Mucosa of rectum (tissue), 2 donors: ENCODE measurements around the gene USP19.
A peak's percentile ranks its signal among the peaks of the same experiment; 100 is the strongest.

Experiments used
- H3K27ac ChIP-seq, 2 donors: one replicate each; pipeline ENCODE4 v1.7.0; 2013; ENCODE audit warnings: inconsistent platforms in 2 of 2, low read depth in 2 of 2, low read length in 2 of 2
- H3K27me3 ChIP-seq, 2 donors: one replicate each; pipeline ENCODE4 v1.7.0; 2013; ENCODE audit warnings: low read length in 2 of 2; ENCODE audit not compliant: control insufficient read depth in 2 of 2, insufficient read depth in 2 of 2
- H3K36me3 ChIP-seq, 2 donors: one replicate each; pipeline ENCODE4 v1.7.0; 2013; ENCODE audit warnings: low read length in 2 of 2; ENCODE audit not compliant: control insufficient read depth in 2 of 2, insufficient read depth in 2 of 2
- H3K4me1 ChIP-seq, 2 donors: one replicate each; pipeline ENCODE4 v1.7.0; 2013; ENCODE audit warnings: low read length in 2 of 2, mild to moderate bottlenecking in 1 of 2; ENCODE audit not compliant: control insufficient read depth in 2 of 2, insufficient read depth in 2 of 2
- H3K4me3 ChIP-seq, 2 donors: one replicate each; pipeline ENCODE4 v1.7.0; 2013; ENCODE audit warnings: low read length in 2 of 2
- H3K9ac ChIP-seq, 2 donors: one replicate each; pipeline ENCODE4 v1.7.0; 2013; ENCODE audit warnings: low read length in 2 of 2, low read depth in 1 of 2, mild to moderate bottlenecking in 1 of 2
- H3K9me3 ChIP-seq, 2 donors: one replicate each; pipeline ENCODE4 v1.7.0; 2013; ENCODE audit warnings: low read length in 2 of 2; ENCODE audit not compliant: control insufficient read depth in 2 of 2
- donor health status: healthy.
- donor health status: Normal muscosa, but diverticular disease.

USP19 gene

DNA sequence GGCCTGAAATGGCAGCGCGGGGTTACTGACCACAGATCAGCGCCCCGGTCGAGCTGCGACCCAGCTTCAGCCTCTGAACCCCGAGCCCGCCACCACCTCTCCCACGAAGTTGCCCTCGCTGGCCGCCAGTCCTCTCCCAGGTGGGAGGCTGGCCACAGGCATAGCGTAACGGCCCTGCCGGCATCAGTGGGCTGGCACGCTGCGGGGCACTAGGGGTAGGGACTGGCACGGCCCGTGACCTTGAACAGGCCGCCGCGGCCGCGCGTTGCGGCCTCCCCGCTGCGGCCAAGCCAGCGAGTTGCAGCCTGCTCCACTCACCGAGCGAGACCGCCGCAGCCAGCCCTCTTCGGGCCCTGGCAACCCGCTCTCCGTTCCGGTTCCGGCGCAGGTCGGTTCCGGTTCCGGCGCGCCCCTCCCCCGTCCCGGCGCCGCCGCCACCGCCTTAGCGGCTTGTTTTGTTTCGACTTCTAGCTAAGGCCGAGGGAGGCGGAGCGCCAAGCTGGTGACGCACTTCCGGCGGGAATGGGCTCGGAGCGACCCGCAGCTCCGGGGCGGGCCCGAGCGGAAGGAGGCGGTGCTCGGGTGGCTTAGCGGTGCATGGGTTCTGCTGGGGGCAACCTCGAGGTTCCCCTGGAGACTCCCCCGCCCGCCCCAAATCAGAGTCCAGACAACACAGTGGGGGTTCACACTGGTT, at the start of gene USP19:
Gene USP19, minus strand, starts transcription at position 386 of the 694 bp plus-strand sequence. CDS start 1,678 bp downstream, outside the sequence.
- H3K27ac ChIP-seq, result peak within 1 kb of the TSS; percentile 93 to 96
- peak within 1 kb of the TSS; percentile 92 to 99 for H3K9ac ChIP-seq
- peaks cover 34 to 56% of the 10 kb centered on the region in 2 donors for H3K36me3 ChIP-seq
- H3K4me1 ChIP-seq, result peaks cover 9 to 10% of the 10 kb centered on the region in 2 donors
- H3K27me3 ChIP-seq, result no peaks in the 10 kb centered on the region
- H3K4me3 ChIP-seq, result peak within 1 kb of the TSS; percentile 85 to 89
- H3K9me3 ChIP-seq, result no peaks in the 10 kb centered on the region

DNA sequence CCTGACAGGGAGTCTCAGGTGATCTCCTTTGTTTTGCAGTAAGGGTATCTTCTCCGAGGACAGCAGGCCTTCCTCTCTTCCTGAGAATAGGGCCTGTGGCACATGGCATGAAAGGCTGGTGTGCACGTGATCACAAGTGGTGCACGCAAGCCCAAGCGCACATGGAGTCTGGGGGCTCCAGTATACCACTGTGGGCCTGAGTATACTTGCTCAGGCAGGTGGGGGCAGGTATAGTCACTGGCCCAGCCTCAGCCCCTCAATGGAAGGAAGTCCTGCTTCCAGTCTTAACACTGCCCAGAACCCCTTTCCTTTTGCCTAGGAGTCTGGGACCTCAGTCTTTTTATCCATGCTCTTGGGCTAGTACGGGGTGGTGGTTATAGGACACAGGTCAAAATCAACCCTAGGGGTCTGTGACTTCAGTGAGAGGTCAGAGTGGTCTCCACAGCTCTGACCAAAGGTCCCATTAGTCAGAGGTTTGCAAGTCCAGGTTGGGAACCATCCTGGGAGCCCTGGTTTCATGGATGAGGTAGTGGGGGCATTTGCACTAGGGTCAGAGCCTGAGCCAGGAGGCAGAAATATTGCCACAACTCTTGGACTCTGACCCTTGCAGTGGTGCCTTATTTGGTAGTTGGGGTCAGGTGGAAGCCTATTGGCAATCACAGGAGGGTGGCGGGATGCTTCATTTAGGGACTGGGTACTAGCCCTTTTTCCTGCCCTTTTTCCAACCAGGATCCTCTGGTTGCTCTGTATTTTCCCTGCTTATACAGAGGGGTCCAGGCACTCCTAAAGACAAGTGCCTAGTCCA, 46.3 kb upstream of the USP19 start:
- Histone ChIP-seq H3K27ac (peak overlapping the region; percentile 70 to 75), H3K27me3 (no peaks in the 10 kb centered on the region), H3K4me3 (peak overlapping the region; percentile 81 to 89), H3K9ac (no peak overlapping the region), H3K36me3 (peaks cover 14 to 17% of the 10 kb centered on the region in 2 donors), H3K4me1 (peaks cover 12 to 23% of the 10 kb centered on the region in 2 donors), H3K9me3 (no peaks in the 10 kb centered on the region)

DNA sequence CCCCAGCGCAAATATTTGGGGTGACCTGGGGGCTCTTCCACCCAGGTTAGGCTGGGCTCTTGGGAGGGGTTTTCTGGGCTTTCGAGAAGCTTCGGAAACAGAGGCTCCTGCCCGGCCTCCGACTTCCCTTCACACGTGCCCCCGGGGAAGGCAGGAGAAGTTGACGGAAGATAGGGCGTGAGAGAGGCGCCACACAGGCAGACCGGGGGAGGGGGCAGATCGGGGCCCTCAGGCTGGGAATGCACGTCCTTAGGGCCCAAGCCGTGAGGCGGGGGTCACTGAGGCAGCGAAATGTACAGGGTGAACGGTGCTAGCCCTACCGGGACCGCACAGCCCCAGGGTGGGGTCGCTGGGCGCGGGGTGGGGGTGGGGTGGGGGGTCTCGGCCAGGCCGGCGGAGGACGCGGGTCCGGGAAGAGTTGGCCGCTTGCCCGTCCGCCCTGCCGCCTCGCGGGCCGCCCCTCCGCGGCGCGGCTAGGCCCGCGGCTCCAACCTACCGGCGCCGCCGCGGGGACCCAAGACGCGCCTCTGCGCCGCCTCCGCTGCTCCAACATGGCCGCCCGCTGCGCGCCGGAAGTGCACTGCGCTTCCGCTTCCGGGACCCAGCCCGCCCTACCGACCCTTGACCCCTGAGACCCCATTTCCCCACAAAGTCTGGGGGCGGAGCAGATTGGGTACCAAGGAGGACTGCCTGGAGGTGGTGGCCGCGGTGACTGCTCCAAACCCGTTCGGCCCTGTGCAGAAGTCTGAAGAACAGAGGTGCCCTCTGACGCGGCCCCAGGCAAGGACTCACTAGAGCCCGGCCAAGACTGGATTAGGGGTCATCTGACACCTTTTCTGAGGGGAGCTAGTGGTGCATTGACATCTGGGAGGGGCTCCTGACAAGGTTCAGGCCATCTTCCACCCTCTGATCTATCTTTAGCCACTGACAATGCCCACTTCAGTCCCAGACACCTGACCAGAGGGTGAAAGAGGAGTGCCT, 45.4 kb upstream of the USP19 start, which contains the start of gene CCDC71:
Gene CCDC71, minus strand, starts transcription at position 561 of the 981 bp plus-strand sequence. CDS start 2,123 bp downstream, outside the sequence.
- H3K27me3 ChIP-seq, result no peaks in the 10 kb centered on the region
- peaks cover 14 to 17% of the 10 kb centered on the region in 2 donors for H3K36me3 ChIP-seq
- no peaks in the 10 kb centered on the region for H3K9me3 ChIP-seq
- H3K4me1 ChIP-seq, result peaks cover 12 to 22% of the 10 kb centered on the region in 2 donors
- peak within 1 kb of the TSS; percentile 81 to 89 for H3K4me3 ChIP-seq
- H3K9ac ChIP-seq, result peak within 1 kb of the TSS; percentile 72 to 75
- H3K27ac ChIP-seq, result peak within 1 kb of the TSS; percentile 70 to 75

DNA sequence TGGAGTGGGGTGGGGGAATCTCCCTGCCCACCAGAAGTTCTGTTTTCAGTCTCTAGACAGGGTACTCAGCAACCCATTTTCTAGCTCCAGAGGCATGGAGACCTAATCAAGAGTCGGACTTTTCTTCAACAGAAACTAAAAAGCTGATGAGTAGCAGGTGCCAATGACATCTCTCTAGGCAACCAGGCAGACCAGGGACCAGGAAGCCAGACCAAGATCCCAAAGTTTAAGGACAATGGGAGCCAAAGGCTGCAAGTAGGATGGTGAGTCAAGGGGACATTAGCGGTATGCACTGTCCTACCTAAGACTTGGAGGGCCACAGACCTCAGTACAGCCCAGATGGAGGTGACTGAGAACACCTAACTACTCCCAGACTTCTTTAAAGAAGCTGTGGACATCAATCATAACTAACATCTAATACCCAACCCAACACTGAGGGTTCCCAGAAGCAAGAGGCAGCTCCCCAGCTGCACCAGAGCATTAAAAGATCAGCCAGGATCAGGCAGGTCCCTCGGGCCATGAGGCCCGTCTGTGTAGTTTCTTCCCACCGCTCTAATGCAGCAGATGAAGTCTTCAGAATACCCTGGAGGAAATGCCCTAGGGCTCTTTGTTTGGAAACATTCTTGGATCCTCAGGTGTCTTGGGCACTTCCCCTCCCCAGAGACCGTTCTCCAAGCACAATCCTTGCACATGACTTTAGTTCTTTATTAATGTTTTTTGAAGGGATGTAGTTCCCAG, 44.5 kb upstream of the USP19 start:
- H3K9ac ChIP-seq, result peak overlapping the region; percentile 72 to 75
- no peaks in the 10 kb centered on the region for H3K9me3 ChIP-seq
- H3K4me1 ChIP-seq, result peaks cover 4 to 15% of the 10 kb centered on the region in 2 donors
- peak overlapping the region in 1 of 2 donors; percentile 75 for H3K27ac ChIP-seq
- peak overlapping the region; percentile 81 to 89 for H3K4me3 ChIP-seq
- no peaks in the 10 kb centered on the region for H3K27me3 ChIP-seq
- H3K36me3 ChIP-seq, result peaks cover 14 to 17% of the 10 kb centered on the region in 2 donors

GRCh38 chr3:49163609-49164008, 43.0 kb upstream of the USP19 start:
- Histone ChIP-seq H3K9me3 (no peaks in the 10 kb centered on the region), H3K9ac (no peak overlapping the region), H3K4me1 (peaks cover 4 to 15% of the 10 kb centered on the region in 2 donors), H3K4me3 (no peak overlapping the region), H3K27ac (no peak overlapping the region), H3K36me3 (peaks cover 14 to 17% of the 10 kb centered on the region in 2 donors), H3K27me3 (no peaks in the 10 kb centered on the region)

DNA sequence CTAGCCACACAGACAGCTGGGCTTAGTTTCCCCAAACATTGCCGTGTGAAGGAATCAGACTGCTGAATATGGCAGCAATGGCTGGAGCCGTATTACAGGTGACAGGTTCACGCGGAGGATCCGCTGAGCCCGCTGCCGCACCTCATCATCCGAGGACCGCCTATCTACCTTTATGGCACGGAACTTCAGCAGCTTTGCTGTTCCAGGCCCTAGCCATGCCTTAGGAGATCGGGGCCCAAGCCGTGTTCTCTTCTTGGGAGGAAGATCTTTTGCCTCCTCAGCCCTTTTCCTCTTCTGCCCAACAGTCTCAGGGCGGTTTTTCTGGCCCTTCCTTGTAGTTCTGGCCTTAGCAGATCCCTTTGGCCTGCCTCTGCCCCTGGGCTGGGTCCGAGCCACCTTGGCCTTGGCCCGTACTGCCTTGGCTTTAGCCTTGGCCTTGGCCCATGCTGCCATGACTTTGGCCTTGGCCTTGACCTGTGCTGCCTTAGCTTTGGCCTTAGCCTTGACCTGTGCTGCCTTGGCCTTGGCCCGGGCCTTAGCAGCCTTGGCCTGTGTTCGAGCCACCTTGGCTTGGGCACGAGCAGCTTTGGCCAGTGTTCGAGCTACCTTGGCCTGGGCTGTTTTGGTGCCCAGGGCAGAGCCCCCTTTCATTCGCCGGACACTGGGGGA, 42.3 kb upstream of the USP19 start:
- no peak overlapping the region for H3K9ac ChIP-seq
- no peaks in the 10 kb centered on the region for H3K27me3 ChIP-seq
- H3K9me3 ChIP-seq, result no peaks in the 10 kb centered on the region
- H3K4me1 ChIP-seq, result peaks cover 4 to 15% of the 10 kb centered on the region in 2 donors
- peaks cover 14 to 17% of the 10 kb centered on the region in 2 donors for H3K36me3 ChIP-seq
- H3K4me3 ChIP-seq, result no peak overlapping the region
- no peak overlapping the region for H3K27ac ChIP-seq

GRCh38 chr3:49161808-49162530, 41.3 kb upstream of the USP19 start:
- Histone ChIP-seq H3K4me1 (peaks cover 4 to 15% of the 10 kb centered on the region in 2 donors), H3K36me3 (peaks cover 14 to 17% of the 10 kb centered on the region in 2 donors), H3K9ac (no peak overlapping the region), H3K4me3 (no peak overlapping the region), H3K27me3 (no peaks in the 10 kb centered on the region), H3K9me3 (no peaks in the 10 kb centered on the region), H3K27ac (no peak overlapping the region)

- no peaks in the 10 kb centered on the region for H3K9me3 ChIP-seq
- H3K4me1 ChIP-seq, result peaks cover 0 to 9% of the 10 kb centered on the region in 2 donors
- H3K36me3 ChIP-seq, result peaks cover 14 to 17% of the 10 kb centered on the region in 2 donors
- H3K27ac ChIP-seq, result no peak overlapping the region
- no peak overlapping the region for H3K4me3 ChIP-seq
- no peaks in the 10 kb centered on the region for H3K27me3 ChIP-seq
- H3K9ac ChIP-seq, result no peak overlapping the region
Measured at GRCh38 chr3:49161197-49161596, 40.6 kb upstream of the USP19 start.
